GM18526 (cell line): Measurements from ENCODE around the gene EPN3.

Experiments used
- POLR2A ChIP-seq: IDR thresholded peaks from 3 replicates; pipeline ENCODE4 v1.6.1; 2011; ENCODE audit not compliant: insufficient read length; ENCODE audit errors: extremely low read depth

The EPN3 gene

DNA sequence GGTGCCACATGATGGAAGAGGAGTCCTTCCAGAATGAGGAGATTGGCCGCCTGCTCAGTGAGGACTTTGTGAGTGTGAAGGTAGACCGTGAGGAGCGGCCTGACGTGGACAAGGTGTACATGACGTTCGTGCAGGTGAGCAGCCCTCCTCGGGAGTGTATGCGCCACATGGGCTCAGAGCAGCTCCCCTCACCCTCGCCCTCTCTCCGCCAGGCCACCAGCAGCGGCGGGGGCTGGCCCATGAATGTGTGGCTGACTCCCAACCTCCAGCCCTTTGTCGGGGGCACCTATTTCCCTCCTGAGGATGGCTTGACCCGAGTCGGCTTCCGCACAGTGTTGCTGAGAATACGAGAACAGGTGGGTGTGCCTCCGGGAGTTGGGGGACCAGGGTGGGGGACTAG lies 16.3 kb downstream of the EPN3 start:
- no peak for TF ChIP-seq POLR2A

DNA sequence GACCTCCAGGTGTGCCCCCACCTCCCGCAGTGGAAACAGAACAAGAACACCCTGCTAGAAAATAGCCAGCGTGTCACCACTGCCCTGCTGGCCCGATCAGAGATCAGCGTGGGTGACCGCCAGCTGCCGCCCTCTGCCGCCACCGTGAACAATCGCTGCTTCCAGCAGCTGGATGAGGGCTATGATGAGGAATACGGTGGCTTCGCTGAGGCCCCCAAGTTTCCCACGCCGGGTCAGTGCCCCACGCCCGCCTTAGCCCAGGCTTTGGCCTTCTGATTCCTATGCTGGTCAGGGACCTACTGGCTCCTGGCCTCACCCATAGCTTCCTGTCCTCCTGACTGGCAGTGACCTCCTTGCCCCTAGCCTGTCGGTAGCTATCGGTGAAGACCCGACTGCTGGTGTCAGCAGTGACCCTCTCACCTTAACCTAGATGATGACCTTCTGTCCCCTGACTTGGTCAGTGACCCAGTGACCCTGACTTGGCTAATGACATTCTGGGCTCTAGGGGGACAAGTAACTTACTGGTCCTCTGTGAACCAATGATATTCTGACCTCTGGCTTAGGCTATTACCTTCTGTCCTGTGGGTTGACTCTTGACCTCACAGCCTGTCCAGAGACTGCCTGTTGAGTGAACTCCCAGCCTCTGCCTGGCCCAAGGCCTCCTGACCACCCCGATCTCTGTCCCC lies 16.9 kb downstream of the EPN3 start:
- TF ChIP-seq POLR2A = no peak

DNA sequence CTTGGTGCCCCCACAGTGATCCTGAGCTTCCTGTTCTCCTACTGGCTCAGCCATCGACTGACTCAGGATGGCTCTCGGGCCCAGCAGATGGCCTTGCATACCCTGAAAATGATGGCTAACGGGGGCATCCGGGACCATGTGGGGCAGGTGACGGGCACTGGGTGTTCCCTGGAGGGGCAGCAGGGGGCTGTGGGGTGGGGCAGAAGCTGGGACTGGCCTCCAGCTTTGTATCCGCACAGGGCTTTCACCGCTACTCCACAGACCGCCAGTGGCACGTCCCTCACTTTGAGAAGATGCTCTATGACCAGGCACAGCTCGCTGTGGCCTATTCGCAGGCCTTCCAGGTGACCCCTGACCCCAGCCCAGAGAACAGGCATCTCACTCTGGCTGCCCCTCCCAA lies 17.4 kb downstream of the EPN3 start:
- no peak for TF ChIP-seq POLR2A

DNA sequence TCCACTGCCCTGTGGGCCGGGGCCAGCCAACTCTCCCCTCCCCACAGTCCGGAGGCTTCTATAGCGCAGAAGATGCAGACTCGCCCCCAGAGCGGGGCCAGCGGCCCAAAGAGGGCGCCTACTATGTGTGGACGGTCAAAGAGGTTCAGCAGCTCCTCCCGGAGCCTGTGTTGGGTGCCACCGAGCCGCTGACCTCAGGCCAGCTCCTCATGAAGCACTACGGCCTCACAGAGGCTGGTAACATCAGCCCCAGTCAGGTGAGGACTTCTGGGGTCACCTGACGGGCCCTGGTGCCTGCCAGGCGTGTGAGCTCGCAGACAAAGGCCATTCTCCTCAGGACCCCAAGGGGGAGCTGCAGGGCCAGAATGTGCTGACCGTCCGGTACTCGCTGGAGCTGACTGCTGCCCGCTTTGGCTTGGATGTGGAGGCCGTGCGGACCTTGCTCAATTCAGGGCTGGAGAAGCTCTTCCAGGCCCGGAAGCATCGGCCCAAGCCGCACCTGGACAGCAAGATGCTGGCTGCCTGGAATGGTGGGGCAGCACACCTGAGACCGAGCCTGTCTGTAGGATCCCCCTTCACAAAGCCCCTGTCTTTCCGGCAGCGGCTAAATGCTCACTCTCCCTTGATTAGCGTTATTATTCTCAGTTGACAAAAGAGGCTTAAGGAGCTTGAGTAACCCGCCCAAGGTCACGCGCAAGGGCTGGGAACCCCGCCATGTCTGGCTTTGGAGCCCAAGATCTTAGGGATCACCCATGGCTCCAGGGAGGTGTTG lies 18.3 kb downstream of the EPN3 start:
- TF ChIP-seq POLR2A = no peak

DNA sequence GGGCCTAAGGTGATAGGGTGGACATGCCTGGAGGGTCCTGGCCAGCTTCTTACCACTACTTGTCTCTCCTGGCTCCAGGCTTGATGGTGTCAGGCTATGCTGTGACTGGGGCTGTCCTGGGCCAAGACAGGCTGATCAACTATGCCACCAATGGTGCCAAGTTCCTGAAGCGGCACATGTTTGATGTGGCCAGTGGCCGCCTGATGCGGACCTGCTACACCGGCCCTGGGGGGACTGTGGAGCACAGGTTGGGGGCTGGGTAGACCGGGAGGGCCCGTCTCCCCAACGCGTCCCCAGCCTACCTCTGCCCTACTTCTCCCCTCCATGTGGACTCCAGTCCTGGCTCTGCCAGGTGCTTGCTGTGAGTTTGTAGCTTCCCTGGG lies 18.9 kb downstream of the EPN3 start:
- TF ChIP-seq POLR2A = no peak

DNA sequence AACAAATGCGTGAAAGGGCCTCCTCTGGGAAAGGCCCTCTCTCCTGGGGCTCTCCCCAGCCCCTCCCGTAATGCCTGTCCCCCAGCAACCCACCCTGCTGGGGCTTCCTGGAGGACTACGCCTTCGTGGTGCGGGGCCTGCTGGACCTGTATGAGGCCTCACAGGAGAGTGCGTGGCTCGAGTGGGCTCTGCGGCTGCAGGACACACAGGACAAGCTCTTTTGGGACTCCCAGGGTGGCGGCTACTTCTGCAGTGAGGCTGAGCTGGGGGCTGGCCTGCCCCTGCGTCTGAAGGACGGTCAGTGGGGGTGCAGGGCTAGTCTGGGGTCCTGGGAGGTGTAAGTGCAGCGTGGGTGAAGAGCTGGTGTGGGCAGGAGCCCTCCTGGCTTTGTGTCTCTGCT lies 19.3 kb downstream of the EPN3 start:
- no peak for TF ChIP-seq POLR2A

DNA sequence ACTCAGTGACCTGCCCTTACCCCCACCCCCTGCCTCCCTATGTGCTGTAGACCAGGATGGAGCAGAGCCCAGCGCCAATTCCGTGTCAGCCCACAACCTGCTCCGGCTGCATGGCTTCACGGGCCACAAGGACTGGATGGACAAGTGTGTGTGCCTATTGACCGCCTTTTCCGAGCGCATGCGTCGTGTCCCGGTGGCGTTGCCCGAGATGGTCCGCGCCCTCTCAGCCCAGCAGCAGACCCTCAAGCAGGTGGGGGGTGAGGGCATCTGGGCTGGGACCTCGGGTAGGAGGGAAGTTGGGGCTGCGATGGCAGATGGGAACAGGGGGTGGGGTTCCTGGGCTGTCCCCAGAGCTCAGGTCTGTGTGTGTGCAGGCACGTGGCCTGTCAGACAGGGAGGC lies 21.7 kb downstream of the EPN3 start:
- no peak for TF ChIP-seq POLR2A

DNA sequence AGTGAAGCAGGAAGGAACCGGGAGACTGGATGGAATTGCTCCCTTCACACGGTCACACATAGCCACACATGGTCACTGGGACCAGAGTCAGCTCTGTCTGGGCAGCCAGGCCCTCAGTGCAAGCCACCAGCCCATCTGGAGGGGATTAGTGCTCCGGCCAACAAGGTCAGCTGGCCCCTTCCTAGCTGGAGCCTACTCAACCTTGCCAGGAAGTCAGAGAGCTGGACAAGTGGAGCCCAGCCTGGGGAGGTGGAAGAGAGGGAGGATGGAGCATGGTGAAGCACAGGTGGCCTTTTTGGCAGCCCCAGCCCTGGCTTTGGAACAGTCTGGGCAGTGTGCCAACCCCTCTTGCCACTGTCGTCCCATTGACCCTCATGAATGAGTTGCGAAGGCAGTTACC lies 24.3 kb downstream of the EPN3 start:
- TF ChIP-seq POLR2A = no peak

DNA sequence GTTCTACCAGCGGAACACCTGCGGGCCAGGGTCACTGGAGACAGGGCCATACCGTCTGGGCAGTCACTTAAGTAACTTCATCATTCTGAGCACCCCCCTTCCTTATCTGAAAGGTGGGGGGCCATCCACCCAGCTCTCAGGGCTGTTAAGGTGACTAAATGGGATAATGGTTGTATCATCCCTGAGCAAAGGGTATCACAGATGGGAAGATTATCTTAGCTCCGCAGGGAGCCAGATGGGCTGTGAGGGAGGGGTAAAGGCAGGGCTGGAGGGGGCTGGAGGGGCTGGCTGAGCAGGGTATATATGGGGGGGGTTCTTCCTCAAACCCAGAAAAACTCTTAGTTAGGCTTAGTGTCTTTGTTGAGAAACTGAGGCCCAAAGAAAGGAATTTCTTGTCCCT lies 25.1 kb downstream of the EPN3 start:
- no peak for TF ChIP-seq POLR2A

DNA sequence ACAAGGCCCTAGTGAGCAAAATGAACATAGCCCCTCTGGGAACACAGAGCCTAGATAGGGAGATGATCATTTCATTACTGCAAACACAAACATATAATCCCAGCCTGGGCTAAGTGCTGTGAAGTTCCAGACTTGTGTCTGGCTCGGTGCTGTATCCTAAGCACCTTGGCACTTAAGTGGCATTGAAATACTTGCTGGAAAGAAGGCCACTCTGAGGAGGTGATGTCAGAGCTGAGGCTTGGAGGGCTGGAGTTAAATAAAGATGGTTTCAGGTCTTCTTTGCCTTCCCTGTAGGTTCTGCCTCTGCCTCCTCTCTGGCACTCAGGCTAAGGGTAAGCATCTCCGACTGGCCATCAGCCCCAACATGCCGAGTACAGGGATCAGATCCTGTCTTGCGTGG lies 25.6 kb downstream of the EPN3 start:
- no peak for TF ChIP-seq POLR2A

DNA sequence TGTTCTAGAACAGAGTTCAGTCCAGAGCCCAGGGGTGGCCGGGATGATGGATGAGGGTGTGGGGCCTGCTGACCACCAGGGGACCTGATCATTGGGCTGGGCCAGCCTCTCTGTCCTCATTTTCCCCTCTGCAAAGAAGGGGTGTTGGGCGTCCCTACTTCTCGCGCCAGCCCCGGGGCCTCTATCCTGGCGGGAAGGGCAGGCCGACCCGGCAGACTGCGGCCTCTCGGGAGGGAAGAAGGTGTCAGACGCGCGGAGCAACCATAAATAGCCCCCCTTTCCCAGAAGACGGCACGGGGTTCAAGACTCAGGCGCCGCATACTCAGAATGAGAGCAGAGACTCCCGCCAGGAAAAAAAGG lies 26.0 kb downstream of the EPN3 start:
- no peak for TF ChIP-seq POLR2A

DNA sequence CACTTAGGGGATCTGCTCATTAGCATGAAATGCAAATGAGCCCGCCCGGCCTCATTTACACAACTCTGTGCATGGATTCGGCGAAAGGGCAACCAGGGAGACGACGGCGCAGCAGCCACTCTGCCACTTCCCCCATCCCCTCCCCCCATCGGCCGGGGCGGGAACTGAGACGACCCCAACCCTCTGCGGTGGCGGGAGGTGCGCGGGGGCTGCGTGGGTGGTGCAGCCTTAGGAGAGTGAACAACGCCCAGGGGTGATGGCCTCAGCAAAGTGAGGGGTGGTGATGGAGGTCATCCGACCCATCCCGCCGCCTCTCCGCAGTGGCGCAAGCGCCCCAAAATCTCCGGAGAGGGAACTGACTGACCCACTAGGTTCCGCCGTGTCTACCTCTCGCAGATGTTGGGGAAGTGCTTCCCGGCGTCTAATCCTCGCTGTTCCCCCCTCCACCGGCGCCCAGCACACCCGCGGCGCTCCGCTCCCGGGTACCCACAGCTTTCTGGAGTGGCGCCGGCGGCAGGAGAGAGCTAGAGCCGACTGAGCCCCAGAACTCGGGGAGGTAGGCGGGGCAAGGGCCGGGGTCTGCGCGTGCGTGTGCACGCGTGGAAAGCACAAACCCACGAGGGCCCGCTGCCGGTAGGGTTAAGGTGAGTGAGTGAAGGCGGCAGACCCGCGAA lies 26.5 kb downstream of the EPN3 start:
- no peak for TF ChIP-seq POLR2A

DNA sequence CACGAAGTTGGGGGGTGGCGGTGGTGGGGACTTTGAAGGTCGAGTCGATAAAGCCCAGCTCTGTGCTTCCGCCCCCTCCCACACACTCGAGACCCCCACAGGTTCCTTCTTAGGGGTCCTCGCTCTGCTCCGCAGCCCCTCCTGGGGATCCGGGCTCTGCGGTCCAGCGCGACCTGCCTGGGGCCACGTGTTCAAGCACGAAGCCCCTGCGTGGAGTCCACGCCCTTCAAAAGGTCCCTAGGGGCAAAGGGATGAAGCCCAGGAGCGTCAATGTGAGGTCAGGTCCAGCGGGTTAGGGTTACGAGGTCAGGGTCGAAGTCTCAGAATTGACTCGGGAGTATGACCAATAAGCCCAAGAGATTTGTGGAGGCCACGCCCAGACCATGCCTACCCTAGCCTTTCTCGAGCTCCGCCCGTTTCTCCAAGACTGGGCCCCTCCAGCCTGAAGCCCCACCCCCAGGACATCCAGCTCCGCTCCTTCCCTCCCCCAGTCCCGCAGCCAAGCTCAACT lies 27.2 kb downstream of the EPN3 start:
- no peak for TF ChIP-seq POLR2A

DNA sequence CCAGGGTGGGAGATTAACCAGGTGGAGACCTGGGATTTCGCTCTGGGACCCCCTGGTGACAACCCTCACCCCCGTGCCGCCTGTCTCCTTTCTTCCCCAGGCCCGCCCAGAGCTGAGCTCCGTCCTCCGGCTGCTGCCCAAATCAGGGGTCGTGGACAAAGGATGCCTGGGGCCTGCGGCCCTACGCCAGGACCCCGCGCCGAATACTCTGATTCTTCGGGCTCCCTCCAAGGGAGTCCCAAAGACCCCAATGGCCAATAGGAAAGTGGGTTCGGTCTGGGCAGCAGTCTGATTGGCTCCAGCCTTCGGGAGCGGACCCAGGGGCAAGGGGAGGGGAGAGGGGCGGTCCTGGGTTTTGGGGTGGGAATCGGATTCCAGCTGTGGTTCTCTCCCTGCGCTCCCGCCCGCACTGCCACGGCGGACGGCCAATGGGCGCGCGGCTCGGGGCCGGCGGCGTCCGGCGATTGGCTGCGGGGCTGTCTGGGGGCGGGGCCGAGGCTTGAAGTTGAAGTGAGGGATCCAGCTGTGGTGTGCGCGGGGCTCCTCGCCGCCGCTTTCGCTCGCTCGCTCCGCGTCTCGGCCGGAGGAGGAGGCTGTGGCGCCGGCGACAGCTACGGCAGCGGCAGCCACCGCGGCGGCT lies 27.8 kb downstream of the EPN3 start, which contains the start of gene CACNA1G:
CACNA1G (plus strand) TSS at position 531 of the 640 bp plus-strand sequence. CDS start 745 bp downstream, outside the sequence.
- no peak for TF ChIP-seq POLR2A

DNA sequence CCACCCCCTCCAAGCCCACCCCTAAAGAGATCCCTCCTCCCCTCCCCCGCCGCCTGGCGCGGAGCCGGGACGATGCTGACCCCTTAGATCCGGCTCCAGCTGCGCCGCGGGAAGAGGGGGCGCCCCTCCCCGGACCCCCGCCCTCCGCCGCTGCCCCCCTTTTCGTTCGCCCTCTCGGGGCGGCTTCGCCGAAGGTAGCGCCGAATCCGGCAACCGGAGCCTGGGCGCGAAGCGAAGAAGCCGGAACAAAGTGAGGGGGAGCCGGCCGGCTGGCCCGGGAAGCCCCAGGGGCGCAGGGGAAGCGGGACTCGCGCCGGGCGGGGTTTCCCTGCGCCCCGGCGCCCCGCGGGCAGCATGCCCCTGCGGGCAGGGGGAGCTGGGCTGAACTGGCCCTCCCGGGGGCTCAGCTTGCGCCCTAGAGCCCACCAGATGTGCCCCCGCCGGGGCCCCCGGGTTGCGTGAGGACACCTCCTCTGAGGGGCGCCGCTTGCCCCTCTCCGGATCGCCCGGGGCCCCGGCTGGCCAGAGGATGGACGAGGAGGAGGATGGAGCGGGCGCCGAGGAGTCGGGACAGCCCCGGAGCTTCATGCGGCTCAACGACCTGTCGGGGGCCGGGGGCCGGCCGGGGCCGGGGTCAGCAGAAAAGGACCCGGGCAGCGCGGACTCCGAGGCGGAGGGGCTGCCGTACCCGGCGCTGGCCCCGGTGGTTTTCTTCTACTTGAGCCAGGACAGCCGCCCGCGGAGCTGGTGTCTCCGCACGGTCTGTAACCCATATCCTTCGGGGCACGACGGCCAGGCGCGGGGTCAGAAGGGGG lies 28.6 kb downstream of the EPN3 start:
- TF ChIP-seq POLR2A = no peak
